Naive B cell (primary cell): ENCODE results near the gene EEFSEC. TPM values are rescaled to one million over a fixed set of nuclear protein-coding genes. Genes with fewer than 3 reads are reported as not detected.

ENCODE experiments used
- ATAC-seq, 2 donors: fragments of 150-1000 bp; cut with Tn5 transposase; 2 replicates each; pipeline ENCODE4 v1.10.0; 2021; ENCODE audit warnings: low read depth in 2 of 2, mild to moderate bottlenecking in 2 of 2, moderate library complexity in 2 of 2
- DNase-seq: peaks from one replicate; pipeline ENCODE4 v3.0.0; 2022
- H3K27ac Mint-ChIP-seq, 6 donors: one replicate each; pipeline ENCODE4 v1.8.0; 2020 to 2022; ENCODE audit warnings: mild to moderate bottlenecking in 6 of 6, mixed read lengths in 6 of 6, moderate library complexity in 5 of 6, inconsistent platforms in 2 of 6
- H3K27me3 Mint-ChIP-seq, 3 donors: one replicate each; pipeline ENCODE4 v1.8.0; 2021 to 2022; ENCODE audit warnings: mixed read lengths in 3 of 3, mild to moderate bottlenecking in 1 of 3
- H3K36me3 Mint-ChIP-seq, 2 donors: one replicate each; pipeline ENCODE4 v1.8.0; 2020 to 2022; ENCODE audit warnings: mixed read lengths in 2 of 2, inconsistent platforms in 1 of 2, mild to moderate bottlenecking in 1 of 2
- H3K4me1 Mint-ChIP-seq, 3 donors: one replicate each; pipeline ENCODE4 v1.8.0; 2020 to 2022; ENCODE audit warnings: mixed read lengths in 3 of 3, inconsistent platforms in 1 of 3, mild to moderate bottlenecking in 1 of 3, moderate library complexity in 1 of 3
- H3K4me3 Mint-ChIP-seq, 8 donors: one replicate each; pipeline ENCODE4 v1.8.0; 2020 to 2022; ENCODE audit warnings: mild to moderate bottlenecking in 8 of 8, mixed read lengths in 8 of 8, moderate library complexity in 8 of 8, inconsistent platforms in 2 of 8
- H3K9me3 Mint-ChIP-seq, 7 donors: one replicate each; pipeline ENCODE4 v1.8.0; 2020 to 2022; ENCODE audit warnings: mixed read lengths in 7 of 7, mild to moderate bottlenecking in 5 of 7, inconsistent platforms in 2 of 7, moderate library complexity in 1 of 7
- polyA plus RNA-seq, 6 donors: library from polyadenylated mRNA; unstranded; fragments of 300-500 nt; fragmentation: Illumina TruSeq; gene quantifications; one replicate each; pipeline ENCODE4 v1.2.3, GENCODE V29; 2021; ENCODE audit warnings: low read depth in 6 of 6

Gene EEFSEC
- polyA plus RNA-seq, 6 donors from 2014 or later, result 8.5 to 24.0 (median 20.1) TPM

- peaks cover 0 to 8% (median 5%) of the 10 kb centered on the region in 3 donors for H3K4me1 Mint-ChIP-seq
- no peak overlapping the region for H3K4me3 Mint-ChIP-seq
- H3K9me3 Mint-ChIP-seq, result no peaks in the 10 kb centered on the region
- no peaks in the 10 kb centered on the region for H3K27me3 Mint-ChIP-seq
- ATAC-seq, result no peak
- no peak for DNase-seq
- no peaks in the 10 kb centered on the region for H3K36me3 Mint-ChIP-seq
- H3K27ac Mint-ChIP-seq, result no peak overlapping the region
Observed at GRCh38 chr3:128409624-128410581, 256.6 kb downstream of the EEFSEC start.

GRCh38 chr3:128410669-128411573 is 257.6 kb downstream of the EEFSEC start:
- DNase-seq, result no peak
- H3K4me3 Mint-ChIP-seq, result no peak overlapping the region
- H3K27me3 Mint-ChIP-seq, result no peaks in the 10 kb centered on the region
- no peak overlapping the region for H3K27ac Mint-ChIP-seq
- H3K4me1 Mint-ChIP-seq, result peaks cover 0 to 8% (median 5%) of the 10 kb centered on the region in 3 donors
- H3K9me3 Mint-ChIP-seq, result no peaks in the 10 kb centered on the region
- H3K36me3 Mint-ChIP-seq, result no peaks in the 10 kb centered on the region
- ATAC-seq, result no peak

- no peak overlapping the region for H3K4me3 Mint-ChIP-seq
- H3K27ac Mint-ChIP-seq, result no peak overlapping the region
- no peak for ATAC-seq
- no peaks in the 10 kb centered on the region for H3K36me3 Mint-ChIP-seq
- DNase-seq, result no peak
- no peaks in the 10 kb centered on the region for H3K27me3 Mint-ChIP-seq
- H3K9me3 Mint-ChIP-seq, result no peaks in the 10 kb centered on the region
- peaks cover 0 to 8% (median 5%) of the 10 kb centered on the region in 3 donors for H3K4me1 Mint-ChIP-seq
Observed at GRCh38 chr3:128411574-128412064, 258.3 kb downstream of the EEFSEC start.

GRCh38 chr3:128412180-128413002 is 259.1 kb downstream of the EEFSEC start:
- H3K36me3 Mint-ChIP-seq, result no peaks in the 10 kb centered on the region
- H3K4me1 Mint-ChIP-seq, result peaks cover 0 to 5% (median 5%) of the 10 kb centered on the region in 3 donors
- DNase-seq (no peak), ATAC-seq (no peak)
- no peaks in the 10 kb centered on the region for H3K27me3 Mint-ChIP-seq
- no peaks in the 10 kb centered on the region for H3K9me3 Mint-ChIP-seq
- H3K4me3 Mint-ChIP-seq, result no peak overlapping the region
- peak overlapping the region in 1 of 6 donors; percentile 80 for H3K27ac Mint-ChIP-seq

- Mint-ChIP-seq H3K27me3 (no peaks in the 10 kb centered on the region), H3K4me3 (no peak overlapping the region), H3K27ac (no peak overlapping the region), H3K36me3 (no peaks in the 10 kb centered on the region), H3K9me3 (no peaks in the 10 kb centered on the region), H3K4me1 (peaks cover 0 to 5% (median 5%) of the 10 kb centered on the region in 3 donors)
- no peak for ATAC-seq
- no peak for DNase-seq
Observed at GRCh38 chr3:128413003-128413370, 259.7 kb downstream of the EEFSEC start.

GRCh38 chr3:128413413-128414205 is 260.3 kb downstream of the EEFSEC start:
- H3K27me3 Mint-ChIP-seq, result no peaks in the 10 kb centered on the region
- no peak for ATAC-seq
- H3K27ac Mint-ChIP-seq, result no peak overlapping the region
- peaks cover 0 to 1% (median 0%) of the 10 kb centered on the region in 7 donors for H3K9me3 Mint-ChIP-seq
- no peak overlapping the region for H3K4me3 Mint-ChIP-seq
- peaks cover 0 to 5% (median under 1%) of the 10 kb centered on the region in 3 donors for H3K4me1 Mint-ChIP-seq
- DNase-seq, result no peak
- no peaks in the 10 kb centered on the region for H3K36me3 Mint-ChIP-seq

- H3K4me3 Mint-ChIP-seq, result no peak overlapping the region
- peaks cover 0 to 5% (median 0%) of the 10 kb centered on the region in 7 donors for H3K9me3 Mint-ChIP-seq
- no peaks in the 10 kb centered on the region for H3K36me3 Mint-ChIP-seq
- no peak for DNase-seq
- no peak for ATAC-seq
- no peaks in the 10 kb centered on the region for H3K27me3 Mint-ChIP-seq
- peak overlapping the region in 1 of 6 donors; percentile 72 for H3K27ac Mint-ChIP-seq
- H3K4me1 Mint-ChIP-seq, result peaks cover 0 to 5% (median 0%) of the 10 kb centered on the region in 3 donors
Observed at GRCh38 chr3:128415200-128415772, 262.0 kb downstream of the EEFSEC start.

- Mint-ChIP-seq H3K9me3 (peaks cover 0 to 5% (median 0%) of the 10 kb centered on the region in 7 donors), H3K4me3 (no peak overlapping the region), H3K36me3 (no peaks in the 10 kb centered on the region), H3K27me3 (no peaks in the 10 kb centered on the region), H3K27ac (peak overlapping the region in 1 of 6 donors; percentile 57), H3K4me1 (peaks cover 0 to 5% (median 0%) of the 10 kb centered on the region in 3 donors)
- DNase-seq (no peak), ATAC-seq (no peak)
Observed at GRCh38 chr3:128415773-128416577, 262.7 kb downstream of the EEFSEC start.

GRCh38 chr3:128416578-128417211 is 263.4 kb downstream of the EEFSEC start:
- Mint-ChIP-seq H3K4me1 (peaks cover 0 to 5% (median 0%) of the 10 kb centered on the region in 3 donors), H3K27me3 (no peaks in the 10 kb centered on the region), H3K36me3 (no peaks in the 10 kb centered on the region), H3K4me3 (no peak overlapping the region), H3K9me3 (peaks cover 0 to 5% (median 0%) of the 10 kb centered on the region in 7 donors), H3K27ac (no peak overlapping the region)
- no peak for ATAC-seq
- DNase-seq, result no peak

GRCh38 chr3:128418900-128419299 is 265.6 kb downstream of the EEFSEC start:
- Mint-ChIP-seq H3K27ac (peak overlapping the region in 1 of 6 donors; percentile 15), H3K27me3 (no peaks in the 10 kb centered on the region), H3K36me3 (no peaks in the 10 kb centered on the region), H3K4me1 (peaks cover 0 to 5% (median 0%) of the 10 kb centered on the region in 3 donors), H3K9me3 (peaks cover 0 to 5% (median 0%) of the 10 kb centered on the region in 7 donors), H3K4me3 (no peak overlapping the region)
- ATAC-seq (no peak), DNase-seq (no peak)

- H3K9me3 Mint-ChIP-seq, result peaks cover 0 to 5% (median 0%) of the 10 kb centered on the region in 7 donors
- no peaks in the 10 kb centered on the region for H3K27me3 Mint-ChIP-seq
- H3K4me3 Mint-ChIP-seq, result no peak overlapping the region
- H3K4me1 Mint-ChIP-seq, result peaks cover 0 to 4% (median 0%) of the 10 kb centered on the region in 3 donors
- ATAC-seq (no peak), DNase-seq (no peak)
- H3K27ac Mint-ChIP-seq, result peak overlapping the region in 1 of 6 donors; percentile 32
- no peaks in the 10 kb centered on the region for H3K36me3 Mint-ChIP-seq
Observed at GRCh38 chr3:128419311-128419710, 266.0 kb downstream of the EEFSEC start.
